ENCODE measurements around the gene ASH1L.
"Not testable (repeated sequence)": the region's sequence is repeated elsewhere in the genome, so short reads cannot be mapped to it uniquely, and the experiment has no call there.

Gene ASH1L

GRCh38 chr1:155293086-155293749 is 269.4 kb downstream of the ASH1L start:
- Histone ChIP-seq H3K4me1 (ENCODE audit: control insufficient read depth, insufficient read depth, low read length) (no peaks in the 10 kb centered on the region), H3K27me3 (ENCODE audit: control insufficient read depth in 1 of 2, insufficient read depth in 2 of 2, low read length in 2 of 2) (peaks cover 18 to 27% of the 10 kb centered on the region in 2 donors), H3K27ac (ENCODE audit: low read length) (no peak overlapping the region), H3K4me3 (ENCODE audit: low read length in 2 of 2) (no peak overlapping the region), H3K9me3 (ENCODE audit: control insufficient read depth in 2 of 2, low read length in 2 of 2) (no peaks in the 10 kb centered on the region), H3K36me3 (ENCODE audit: control insufficient read depth in 2 of 2, insufficient read depth in 2 of 2, low read length in 2 of 2) (no peaks in the 10 kb centered on the region), H3K9ac (ENCODE audit: low read length in 2 of 2) (no peak overlapping the region)

DNA sequence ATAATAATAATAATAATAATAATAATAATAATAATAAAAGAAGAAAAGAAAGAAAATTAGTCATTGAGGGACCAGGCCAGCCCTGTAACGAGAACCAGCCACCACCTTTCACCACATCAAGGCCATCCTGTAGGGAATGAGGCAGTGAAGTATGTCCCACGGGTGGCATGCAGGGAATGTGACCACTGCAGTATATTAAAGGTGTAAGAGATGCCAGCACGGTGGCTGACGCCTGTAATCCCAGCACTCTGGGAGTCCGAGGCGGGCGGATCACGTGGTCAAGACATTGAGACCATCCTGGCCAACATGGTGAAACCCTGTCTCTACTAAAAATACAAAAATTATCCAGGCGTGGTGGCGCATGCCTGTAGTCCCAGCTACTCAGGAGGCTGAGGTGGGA is 271.6 kb downstream of the ASH1L start:
- peaks cover 18% of the 10 kb centered on the region in 2 donors for H3K27me3 ChIP-seq (ENCODE audit: control insufficient read depth in 1 of 2, insufficient read depth in 2 of 2, low read length in 2 of 2)
- H3K36me3 ChIP-seq (ENCODE audit: control insufficient read depth in 2 of 2, insufficient read depth in 2 of 2, low read length in 2 of 2); H3K9me3 ChIP-seq (ENCODE audit: control insufficient read depth in 2 of 2, low read length in 2 of 2): not testable (repeated sequence)

GRCh38 chr1:155287987-155288543 is 274.5 kb downstream of the ASH1L start:
- H3K27ac ChIP-seq (ENCODE audit: low read length): no peak overlapping the region
- no peaks in the 10 kb centered on the region for H3K9me3 ChIP-seq (ENCODE audit: control insufficient read depth in 2 of 2, low read length in 2 of 2)
- H3K4me3 ChIP-seq (ENCODE audit: low read length in 2 of 2): no peak overlapping the region
- H3K4me1 ChIP-seq (ENCODE audit: control insufficient read depth, insufficient read depth, low read length): no peaks in the 10 kb centered on the region
- H3K36me3 ChIP-seq (ENCODE audit: control insufficient read depth in 2 of 2, insufficient read depth in 2 of 2, low read length in 2 of 2): no peaks in the 10 kb centered on the region
- no peak overlapping the region for H3K9ac ChIP-seq (ENCODE audit: low read length in 2 of 2)
- no peaks in the 10 kb centered on the region for H3K27me3 ChIP-seq (ENCODE audit: control insufficient read depth in 1 of 2, insufficient read depth in 2 of 2, low read length in 2 of 2)

More for the DNA sequence above, 271.6 kb downstream of the ASH1L start:
- not testable (repeated sequence) for H3K9ac ChIP-seq (ENCODE audit: low read length in 2 of 2); H3K27ac ChIP-seq (ENCODE audit: low read length); H3K4me3 ChIP-seq (ENCODE audit: low read length in 2 of 2); H3K4me1 ChIP-seq (ENCODE audit: control insufficient read depth, insufficient read depth, low read length)

GRCh38 chr1:155286544-155286943 is 276.1 kb downstream of the ASH1L start:
- Histone ChIP-seq H3K4me1 (ENCODE audit: control insufficient read depth, insufficient read depth, low read length) (no peaks in the 10 kb centered on the region), H3K36me3 (ENCODE audit: control insufficient read depth in 2 of 2, insufficient read depth in 2 of 2, low read length in 2 of 2) (no peaks in the 10 kb centered on the region), H3K27me3 (ENCODE audit: control insufficient read depth in 1 of 2, insufficient read depth in 2 of 2, low read length in 2 of 2) (no peaks in the 10 kb centered on the region), H3K9me3 (ENCODE audit: control insufficient read depth in 2 of 2, low read length in 2 of 2) (no peaks in the 10 kb centered on the region), H3K27ac (ENCODE audit: low read length) (no peak overlapping the region), H3K4me3 (ENCODE audit: low read length in 2 of 2) (no peak overlapping the region), H3K9ac (ENCODE audit: low read length in 2 of 2) (no peak overlapping the region)

GRCh38 chr1:155285631-155286044 is 277.0 kb downstream of the ASH1L start:
- no peak overlapping the region for H3K27ac ChIP-seq (ENCODE audit: low read length)
- no peaks in the 10 kb centered on the region for H3K36me3 ChIP-seq (ENCODE audit: control insufficient read depth in 2 of 2, insufficient read depth in 2 of 2, low read length in 2 of 2)
- H3K4me1 ChIP-seq (ENCODE audit: control insufficient read depth, insufficient read depth, low read length): no peaks in the 10 kb centered on the region
- H3K9ac ChIP-seq (ENCODE audit: low read length in 2 of 2): no peak overlapping the region
- no peaks in the 10 kb centered on the region for H3K9me3 ChIP-seq (ENCODE audit: control insufficient read depth in 2 of 2, low read length in 2 of 2)
- H3K4me3 ChIP-seq (ENCODE audit: low read length in 2 of 2): no peak overlapping the region
- no peaks in the 10 kb centered on the region for H3K27me3 ChIP-seq (ENCODE audit: control insufficient read depth in 1 of 2, insufficient read depth in 2 of 2, low read length in 2 of 2)

Measured in stomach smooth muscle (tissue), 2 donors.